Measurements from ENCODE around the gene RRAGA. TPM values are rescaled to one million over a fixed set of nuclear protein-coding genes. Genes with fewer than 3 reads are reported as not detected.

Gene RRAGA
- total and polyA plus RNA-seq, 2 of the 8 experiments (the other 6 are each of a cell fraction or from before 2014, with no cell fraction given): 45.6 to 46.5 TPM

GRCh38 chr9:19026375-19026774 lies 22.9 kb upstream of the RRAGA start:
- Histone ChIP-seq H3K18ac (ENCODE audit: extremely low read depth, low read length) (no peak overlapping the region), H2AK5ac (ENCODE audit: low read depth, low read length) (no peak overlapping the region)
- WGBS, 2 experiments (ENCODE audit: extremely low coverage in 1 of 2, insufficient coverage in 1 of 2, insufficient read length in 1 of 2, insufficient replicate concordance in 2 of 2, low coverage in 1 of 2, low lambda C conversion rate in 2 of 2, missing lambda C conversion rate in 1 of 2): 89% methylated on average over 6 of the region's 6 CpGs; no CpG with 5 or more reads in 1 of the 2 experiments
- TF ChIP-seq CTBP2 (IDR thresholded peaks at IDR 0.05; ENCODE audit: borderline replicate concordance, insufficient read depth, insufficient read length, low read length): no peak
- no peak for TF ChIP-seq KDM5A (IDR thresholded peaks at IDR 0.05; ENCODE audit: low read length)
- TF ChIP-seq TAF7 (optimal IDR thresholded peaks at IDR 0.05; ENCODE audit: borderline replicate concordance, low read depth, low read length): no peak
- no peak for TF ChIP-seq KDM4A (IDR thresholded peaks at IDR 0.05; ENCODE audit: low read depth, low read length, severe bottlenecking)
- TF ChIP-seq NANOG (IDR thresholded peaks at IDR 0.05; ENCODE audit: insufficient read depth, low read depth, low read length, poor library complexity, severe bottlenecking): no peak
- no peak for TF ChIP-seq SAP30 (IDR thresholded peaks at IDR 0.05; ENCODE audit: insufficient read depth, insufficient replicate concordance, low read length)
- TF ChIP-seq ATF2 (IDR thresholded peaks at IDR 0.05; ENCODE audit: low read length): no peak
- TF ChIP-seq RFX5 (IDR thresholded peaks at IDR 0.05; ENCODE audit: borderline replicate concordance, low read depth, low read length): no peak
- no peak for TF ChIP-seq TCF12 (IDR thresholded peaks at IDR 0.05; ENCODE audit: low read depth, low read length)

More at GRCh38 chr9:19026375-19026774, 22.9 kb upstream of the RRAGA start:
- H3K36me3 ChIP-seq (ENCODE audit: control insufficient read depth in 2 of 4, insufficient read depth in 4 of 4, low read length in 3 of 4): no peaks in the 10 kb centered on the region
- no peaks in the 10 kb centered on the region for H3K4me1 ChIP-seq (replicated peaks in 1 of 4; ENCODE audit: control insufficient read depth in 3 of 4, insufficient read depth in 4 of 4, low read length in 3 of 4)
- H2BK12ac ChIP-seq (ENCODE audit: low read depth, low read length): no peak overlapping the region
- POLR2A ChIA-PET (ENCODE audit: partially characterized antibody): no interaction called here
- no peak overlapping the region for H3K4ac ChIP-seq (replicated peaks; ENCODE audit: insufficient read length, low read depth, low read length)
- H3K23ac ChIP-seq (ENCODE audit: insufficient read length): no peak overlapping the region
- H3K27me3 ChIP-seq (replicated peaks in 1 of 4; ENCODE audit: control insufficient read depth in 3 of 4, extremely low read depth in 1 of 4, insufficient read depth in 3 of 4, low read length in 3 of 4): no peaks in the 10 kb centered on the region
- no peak overlapping the region for H4K5ac ChIP-seq (ENCODE audit: insufficient read length, low read depth, low read length)
- no peak overlapping the region for H3K27ac ChIP-seq (ENCODE audit: low read depth, low read length)
- CTCF ChIA-PET (ENCODE audit: partially characterized antibody): interaction anchor here (0.6 to 6.8 kb wide), 8 partner anchors 10 to 1215 kb away, joined by 3 to 81 read pairs (median 4); no protein-coding TSS in a partner anchor
- H2BK5ac ChIP-seq (ENCODE audit: low read depth, low read length): no peak overlapping the region
- no peaks in the 10 kb centered on the region for H3K79me2 ChIP-seq (ENCODE audit: control insufficient read depth in 1 of 2, insufficient read depth in 2 of 2, low read length in 2 of 2)
- no peak overlapping the region for H3K14ac ChIP-seq (ENCODE audit: insufficient read length)
- FAIRE-seq: no peak
- no peak overlapping the region for H4K8ac ChIP-seq (ENCODE audit: extremely low read depth, insufficient read depth, low read length)
- no peak overlapping the region for H3K9ac ChIP-seq (replicated peaks in 1 of 4; ENCODE audit: extremely low read depth in 1 of 4, low read depth in 3 of 4, low read length in 3 of 4)
- no peak overlapping the region for H3K4me2 ChIP-seq (ENCODE audit: insufficient read depth in 1 of 2, low read depth in 2 of 2, low read length in 2 of 2)
- no peaks in the 10 kb centered on the region for H3K9me3 ChIP-seq (ENCODE audit: insufficient read depth in 2 of 2, low read depth in 1 of 2, low read length in 1 of 2)
- no peak overlapping the region for H2BK20ac ChIP-seq (ENCODE audit: low read length)
- no peak overlapping the region for H3K4me3 ChIP-seq (ENCODE audit: extremely low read depth in 1 of 4, insufficient read depth in 2 of 4, low read depth in 3 of 4, low read length in 4 of 4)
- DNase-seq (ENCODE audit: low read depth in 1 of 2, low spot score in 2 of 2): no peak
- no peak overlapping the region for H4K91ac ChIP-seq (replicated peaks; ENCODE audit: insufficient read length, low read length)
- no peak overlapping the region for H2BK120ac ChIP-seq (replicated peaks; ENCODE audit: low read depth, low read length)
- H3K79me1 ChIP-seq (ENCODE audit: low read depth, low read length): no peaks in the 10 kb centered on the region
- no peaks in the 10 kb centered on the region for H4K20me1 ChIP-seq (replicated peaks in 1 of 2; ENCODE audit: control insufficient read depth in 1 of 2, insufficient read depth in 2 of 2, low read length in 2 of 2)
- no peak overlapping the region for H3K56ac ChIP-seq (replicated peaks; ENCODE audit: insufficient read length, low read depth, low read length)
- no peak overlapping the region for H2BK15ac ChIP-seq (ENCODE audit: low read length)
- no peaks in the 10 kb centered on the region for H3K23me2 ChIP-seq (ENCODE audit: low read depth, low read length)
- H2AFZ ChIP-seq (ENCODE audit: low read length): no peak overlapping the region

All from H1 (cell line).